HepG2 (cell line): ENCODE results near the gene ZNF444. TPM values are rescaled to one million over a fixed set of nuclear protein-coding genes. Genes with fewer than 3 reads are reported as not detected.

Source experiments
- AGO2 ChIP-seq: fragments of 200-400 bp; formaldehyde crosslinking; optimal IDR thresholded peaks from 2 replicates; pipeline ENCODE3; 2017; ENCODE audit warnings: mild to moderate bottlenecking, low read depth, low read length, moderate library complexity
- ARHGAP35 ChIP-seq: sonication (generic); formaldehyde crosslinking; IDR thresholded peaks from 2 replicates; pipeline ENCODE4 v1.9.0; 2022; ENCODE audit warnings: mild to moderate bottlenecking, inconsistent platforms, moderate library complexity, missing genetic modification reagents, borderline replicate concordance
- ELF1 ChIP-seq: sonication (generic); formaldehyde crosslinking; IDR thresholded peaks from 2 replicates; pipeline ENCODE4 v1.4.0; 2020; ENCODE audit warnings: missing genetic modification reagents
- KDM3A ChIP-seq: IDR thresholded peaks from 2 replicates; pipeline ENCODE4 v1.6.1; 2018; ENCODE audit warnings: low read depth, missing compliant biosample characterization
- LCORL ChIP-seq, 2 experiments: fragments of 450-650 bp in 1 of 2; sonication (generic) in 1 of 2; formaldehyde crosslinking in 1 of 2; IDR thresholded peaks; 2 replicates each; pipeline versions ENCODE4 v1.5.0 to v1.6.1; 2017 to 2020; ENCODE audit warnings: antibody characterized with exemption in 1 of 2, missing genetic modification reagents in 1 of 2
- MXD3 ChIP-seq: IDR thresholded peaks from 2 replicates; pipeline ENCODE4 v1.6.1; 2016; ENCODE audit warnings: mild to moderate bottlenecking, missing biosample characterization, missing genetic modification reagents
- NFYB ChIP-seq: sonication (generic); formaldehyde crosslinking; IDR thresholded peaks from 2 replicates; pipeline ENCODE4 v1.4.0; 2020; ENCODE audit warnings: missing genetic modification reagents
- PCBP1 ChIP-seq: fragments of 200-400 bp; formaldehyde crosslinking; IDR thresholded peaks from 2 replicates; pipeline ENCODE4 v1.6.1; 2017; ENCODE audit warnings: mild to moderate bottlenecking, low read depth, low read length, borderline replicate concordance
- PTBP1 ChIP-seq: fragments of 200-400 bp; formaldehyde crosslinking; IDR thresholded peaks from 2 replicates; pipeline ENCODE4 v1.6.1; 2018; ENCODE audit warnings: low read length, low read depth; ENCODE audit not compliant: poor library complexity, severe bottlenecking
- REST ChIP-seq, 2 experiments: IDR thresholded peaks; 2 replicates each; pipeline ENCODE4 v1.6.1; 2011 to 2012; ENCODE audit warnings: low read length in 2 of 2, borderline replicate concordance in 1 of 2, low read depth in 1 of 2, mild to moderate bottlenecking in 1 of 2, moderate library complexity in 1 of 2
- SCMH1 ChIP-seq: sonication (generic); formaldehyde crosslinking; IDR thresholded peaks from 2 replicates; pipeline ENCODE4 v1.9.0; 2021; ENCODE audit warnings: missing genetic modification reagents, mild to moderate bottlenecking, borderline replicate concordance
- SIX4 ChIP-seq: sonication (generic); formaldehyde crosslinking; IDR thresholded peaks from 2 replicates; pipeline ENCODE4 v1.4.0; 2020; ENCODE audit warnings: missing genetic modification reagents
- TBX3 ChIP-seq: fragments of 450-650 bp; IDR thresholded peaks from 2 replicates; pipeline ENCODE4 v1.6.1; 2017; ENCODE audit warnings: antibody characterized with exemption, mild to moderate bottlenecking, inconsistent platforms, borderline replicate concordance
- YEATS4 ChIP-seq: sonication (generic); formaldehyde crosslinking; IDR thresholded peaks from 2 replicates; pipeline ENCODE4 v1.4.0; 2020; ENCODE audit warnings: missing genetic modification reagents, borderline replicate concordance
- ZBTB7B ChIP-seq: sonication (generic); formaldehyde crosslinking; IDR thresholded peaks from 2 replicates; pipeline ENCODE4 v1.4.0; 2020; ENCODE audit warnings: missing genetic modification reagents
- ZFYVE20 ChIP-seq: sonication (generic); formaldehyde crosslinking; IDR thresholded peaks from 2 replicates; pipeline ENCODE4 v1.8.0; 2023; ENCODE audit warnings: low read depth, mild to moderate bottlenecking, moderate library complexity, missing genetic modification reagents, borderline replicate concordance
- ZNF121 ChIP-seq: sonication (generic); formaldehyde crosslinking; IDR thresholded peaks from 2 replicates; pipeline ENCODE4 v1.5.0; 2020; ENCODE audit warnings: mild to moderate bottlenecking, missing genetic modification reagents
- ZNF362 ChIP-seq: sonication (generic); formaldehyde crosslinking; IDR thresholded peaks from 2 replicates; pipeline ENCODE4 v1.4.0; 2020; ENCODE audit warnings: missing genetic modification reagents, mild to moderate bottlenecking, borderline replicate concordance
- ZNF724P ChIP-seq: sonication (generic); formaldehyde crosslinking; IDR thresholded peaks from 2 replicates; pipeline ENCODE4 v1.8.0; 2022; ENCODE audit warnings: missing genetic modification reagents, borderline replicate concordance
- ZSCAN30 ChIP-seq: sonication (generic); formaldehyde crosslinking; IDR thresholded peaks from 2 replicates; pipeline ENCODE4 v1.5.0; 2020; ENCODE audit warnings: mild to moderate bottlenecking, missing genetic modification reagents
- ZXDC ChIP-seq: sonication (generic); formaldehyde crosslinking; IDR thresholded peaks from 2 replicates; pipeline ENCODE4 v1.5.0; 2020; ENCODE audit warnings: mild to moderate bottlenecking, missing genetic modification reagents
- polyA plus RNA-seq, 8 experiments: library from polyadenylated mRNA; depleted of rRNA in 3 of 8; stranded (reverse) in 7 of 8; unstranded in 1 of 8; fragments of >200 nt; fragmentation: Illumina TruSeq in 4 of 8; extraction: Trizol in 4 of 8; gene quantifications; 2 replicates each; pipeline versions ENCODE4 v1.2.1 to v1.2.3, GENCODE V29; 2011 to 2016; ENCODE audit warnings: low read depth in 4 of 8, missing spikeins in 1 of 8, mixed read lengths in 1 of 8; ENCODE audit not compliant: insufficient read depth in 1 of 8
- total RNA-seq, 5 experiments: library from RNA; depleted of rRNA; stranded (reverse); fragments of >200 nt; fragmentation: Illumina TruSeq; extraction: Trizol; gene quantifications; 2 replicates each; pipeline ENCODE4 v1.2.3, GENCODE V29; 2016; ENCODE audit warnings: low read depth in 1 of 5

The ZNF444 gene
- total and polyA plus RNA-seq, 2 of the 13 experiments (the other 11 are each of a cell fraction or from before 2014, with no cell fraction given) = 27.4 to 30.3 TPM

- peak; percentile 7; the same call in 1 of the 2 replicates for TF ChIP-seq ZNF724P (CRISPR knock-in tag)
- no peak for TF ChIP-seq MXD3 (CRISPR knock-in tag)
- no peak for TF ChIP-seq REST (IDR thresholded peaks at IDR 0.05; ENCODE audit: borderline replicate concordance in 1 of 2, low read depth in 1 of 2, low read length in 2 of 2)
- 0 out of 2 replicates have a peak, but pooled peaks have one; percentile 38 for TF ChIP-seq SIX4 (CRISPR knock-in tag)
- TF ChIP-seq YEATS4 (CRISPR knock-in tag) = no peak
- peak; percentile 29; the same call in 1 of the 2 replicates for TF ChIP-seq ELF1 (CRISPR knock-in tag)
- no peak for TF ChIP-seq PCBP1
- no peak for TF ChIP-seq ZXDC (CRISPR knock-in tag)
- no peak for TF ChIP-seq LCORL (IDR thresholded peaks at IDR 0.05)
- no peak for TF ChIP-seq LCORL (CRISPR knock-in tag; IDR thresholded peaks at IDR 0.05)
- TF ChIP-seq KDM3A = no peak
- no peak for TF ChIP-seq ZNF121 (CRISPR knock-in tag)
- TF ChIP-seq ARHGAP35 = no peak
- no peak for TF ChIP-seq PTBP1
- TF ChIP-seq SCMH1 (CRISPR knock-in tag) = no peak
- TF ChIP-seq NFYB (CRISPR knock-in tag) = no peak
- TF ChIP-seq ZSCAN30 (CRISPR knock-in tag) = no peak
- no peak for TF ChIP-seq ZBTB7B
- TF ChIP-seq ZFYVE20 = no peak
- TF ChIP-seq AGO2 = no peak
- TF ChIP-seq ZNF362 (CRISPR knock-in tag) = peak; percentile 53; the same call in 1 of the 2 replicates
- TF ChIP-seq TBX3 = no peak
Measured at GRCh38 chr19:56105090-56105701, 35.9 kb upstream of the ZNF444 start (continued).
